Activated CD4-positive, alpha-beta T cell treated with anti-CD3 and anti-CD28 coated beads, Interleukin-2, amount 10 ng/mL, durations not matched to agents 7 days and 5 days (primary cell): ENCODE data around the gene PNPLA2. TPM values are rescaled to one million over a fixed set of nuclear protein-coding genes. Genes with fewer than 3 reads are reported as not detected.

Experiments
- CTCF ChIA-PET: fragments of 350-600 bp; sonication (Branson Sonifier 250); formaldehyde crosslinking; loops from one replicate; lab custom pipeline; 2021; ENCODE audit warnings: antibody characterized with exemption; lab: Charles Lee
- POLR2A ChIA-PET: fragments of 350-600 bp; sonication (Branson Sonifier 250); formaldehyde crosslinking; loops from one replicate; lab custom pipeline; 2021; ENCODE audit warnings: antibody characterized with exemption; lab: Charles Lee
- DNase-seq: peaks from one replicate; pipeline ENCODE4 v3.0.0-alpha.2; 2020
- H3K27ac Mint-ChIP-seq: one replicate; pipeline ENCODE4 v1.8.0; 2021; ENCODE audit warnings: mild to moderate bottlenecking, moderate library complexity, mixed read lengths
- H3K27me3 Mint-ChIP-seq: one replicate; pipeline ENCODE4 v1.8.0; 2021; ENCODE audit warnings: mixed read lengths
- H3K36me3 Mint-ChIP-seq: one replicate; pipeline ENCODE4 v1.8.0; 2021; ENCODE audit warnings: low read depth, mixed read lengths
- H3K4me1 Mint-ChIP-seq: one replicate; pipeline ENCODE4 v1.8.0; 2021; ENCODE audit warnings: mixed read lengths
- H3K4me3 Mint-ChIP-seq: one replicate; pipeline ENCODE4 v1.8.0; 2021; ENCODE audit warnings: mild to moderate bottlenecking, moderate library complexity, mixed read lengths
- H3K9me3 Mint-ChIP-seq: one replicate; pipeline ENCODE4 v1.8.0; 2021; ENCODE audit warnings: mixed read lengths
- total RNA-seq, 2 experiments: library from RNA; stranded (reverse); gene quantifications; one replicate each; pipeline ENCODE4 v1.2.3, GENCODE V29; 2021

Gene PNPLA2
- total RNA-seq, 2 experiments from 2014 or later, result 68.9 to 71.9 TPM

DNA sequence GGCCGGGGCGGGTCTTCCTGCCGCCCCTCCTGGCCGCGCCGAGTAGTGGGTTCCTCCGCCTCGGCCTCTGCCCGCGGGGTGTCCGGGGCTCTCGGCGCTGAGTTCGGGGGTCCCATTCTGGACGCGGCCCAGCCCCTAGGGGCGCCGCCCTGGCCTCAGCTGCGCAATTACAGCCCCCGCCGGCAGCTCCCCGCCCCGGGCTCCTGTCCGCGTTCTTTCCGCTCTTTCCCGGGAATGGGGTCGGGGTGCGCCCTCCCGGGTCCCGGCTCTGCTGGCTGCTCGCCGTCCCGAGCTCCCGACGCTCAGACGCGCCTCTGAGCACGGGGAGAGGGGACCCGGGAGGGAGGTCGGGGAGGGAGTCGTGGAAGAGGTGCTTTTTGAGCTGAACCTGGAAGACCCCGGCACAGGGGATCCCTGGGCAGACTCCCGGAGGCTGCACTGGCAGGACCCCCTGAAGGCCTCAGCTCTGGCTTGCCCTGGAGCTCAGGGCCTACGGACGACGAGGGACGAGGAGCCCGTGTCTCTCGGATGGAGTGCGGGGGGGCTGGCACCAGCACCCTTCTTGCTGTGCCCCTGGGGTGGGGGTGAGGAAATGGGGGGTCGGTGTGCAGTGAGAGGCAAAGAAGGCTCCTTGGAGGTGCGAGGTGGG lies 24.5 kb downstream of the PNPLA2 start:
- DNase-seq, result no peak
- Mint-ChIP-seq H3K4me1 (peaks cover 29% of the 10 kb centered on the region), H3K36me3 (peaks cover 5% of the 10 kb centered on the region)

DNA sequence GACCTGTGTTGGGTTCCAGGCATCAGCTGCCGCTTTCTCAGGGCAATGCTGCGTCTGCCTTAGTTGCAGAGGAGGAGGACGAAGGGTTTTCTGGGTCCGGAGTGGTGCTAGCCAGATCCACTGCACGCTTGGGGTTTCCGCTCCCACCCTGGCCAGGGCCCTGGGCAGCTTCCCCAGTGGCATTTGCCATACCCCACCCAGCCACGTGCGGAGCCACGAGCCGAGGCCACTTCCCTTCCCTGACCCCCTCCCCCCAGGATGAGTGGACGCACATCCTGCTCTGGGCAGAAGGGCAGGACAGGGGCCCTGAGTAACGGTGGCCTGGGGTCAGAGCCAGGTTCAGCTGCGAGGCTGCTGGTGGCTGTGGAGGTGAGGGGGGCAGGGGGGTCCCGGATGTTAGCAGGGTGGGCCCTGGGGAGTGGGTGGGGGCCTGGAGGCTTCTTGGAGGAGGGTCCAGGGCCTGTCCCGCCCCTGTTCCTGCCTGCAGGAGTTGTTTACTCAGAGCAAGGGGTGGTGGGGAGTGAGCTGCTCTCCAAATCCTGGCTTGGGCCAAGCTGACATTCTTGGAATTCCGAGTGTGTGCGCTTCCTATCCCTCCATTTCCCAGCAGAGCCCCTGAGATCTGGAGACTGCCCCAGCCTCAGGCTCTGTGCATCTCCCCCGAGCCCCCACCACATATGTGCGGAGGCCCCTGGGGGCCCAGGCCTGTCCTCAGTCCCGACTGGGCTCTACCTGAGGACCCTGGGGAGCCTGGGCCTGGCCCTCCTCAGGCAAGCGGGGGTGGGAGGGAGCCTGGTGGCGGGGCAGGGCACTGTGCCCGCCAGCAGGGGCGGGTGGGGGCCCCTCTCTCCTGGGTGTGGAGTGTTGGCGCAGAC lies 25.3 kb downstream of the PNPLA2 start:
- H3K4me1 Mint-ChIP-seq, result peaks cover 34% of the 10 kb centered on the region
- H3K36me3 Mint-ChIP-seq, result peaks cover 3% of the 10 kb centered on the region
- CTCF ChIA-PET, result interaction anchor here (0.8 to 1.4 kb wide), 3 partner anchors 11 to 68 kb away, joined by 3 to 4 read pairs (median 3); partner anchors contain the start of genes CD151 and CRACR2B
- H3K4me3 Mint-ChIP-seq, result peak overlapping the region; percentile 70
- H3K27me3 Mint-ChIP-seq, result peaks cover 2% of the 10 kb centered on the region
- POLR2A ChIA-PET, result no interaction called here
- DNase-seq, result no peak
- H3K27ac Mint-ChIP-seq, result peak overlapping the region; percentile 42
- no peaks in the 10 kb centered on the region for H3K9me3 Mint-ChIP-seq

More for the DNA sequence above, 24.5 kb downstream of the PNPLA2 start:
- H3K4me3 Mint-ChIP-seq, result peak overlapping the region; percentile 70
- peak overlapping the region; percentile 42 for H3K27ac Mint-ChIP-seq
- ChIA-PET POLR2A (no interaction called here), CTCF (interaction anchor here (0.7 to 1.8 kb wide), 6 partner anchors 10 to 69 kb away, joined by 3 to 4 read pairs (median 3); partner anchors contain the start of genes CD151 and CRACR2B)
- H3K9me3 Mint-ChIP-seq, result no peaks in the 10 kb centered on the region
- H3K27me3 Mint-ChIP-seq, result peaks cover 2% of the 10 kb centered on the region

- no peak overlapping the region for H3K4me3 Mint-ChIP-seq
- POLR2A ChIA-PET, result no interaction called here
- H3K27ac Mint-ChIP-seq, result no peak overlapping the region
- peaks cover 2% of the 10 kb centered on the region for H3K27me3 Mint-ChIP-seq
- no peaks in the 10 kb centered on the region for H3K9me3 Mint-ChIP-seq
- CTCF ChIA-PET, result interaction anchor here (0.6 kb wide), 1 partner anchor 730 kb away, joined by 3 read pairs; no protein-coding TSS in a partner anchor
- DNase-seq, result no peak
- H3K4me1 Mint-ChIP-seq, result peaks cover 33% of the 10 kb centered on the region
- H3K36me3 Mint-ChIP-seq, result peaks cover 3% of the 10 kb centered on the region
Measured at GRCh38 chr11:844693-845644, 26.3 kb downstream of the PNPLA2 start.

GRCh38 chr11:845872-846495 lies 27.3 kb downstream of the PNPLA2 start:
- H3K36me3 Mint-ChIP-seq, result no peaks in the 10 kb centered on the region
- ChIA-PET POLR2A (no interaction called here), CTCF (interaction anchor here (1.0 to 3.4 kb wide), 3 partner anchors 12 to 79 kb away, joined by 3 to 19 read pairs (median 3); partner anchors contain the start of gene CD151)
- H3K4me3 Mint-ChIP-seq, result no peak overlapping the region
- no peak overlapping the region for H3K27ac Mint-ChIP-seq
- H3K27me3 Mint-ChIP-seq, result peaks cover 2% of the 10 kb centered on the region
- H3K9me3 Mint-ChIP-seq, result no peaks in the 10 kb centered on the region
- DNase-seq, result no peak
- H3K4me1 Mint-ChIP-seq, result peaks cover 23% of the 10 kb centered on the region

- DNase-seq, result no peak
- ChIA-PET POLR2A (no interaction called here), CTCF (interaction anchor here (1.0 to 3.4 kb wide), 3 partner anchors 13 to 78 kb away, joined by 3 to 19 read pairs (median 3); partner anchors contain the start of gene CD151)
- Mint-ChIP-seq H3K27ac (no peak overlapping the region), H3K36me3 (no peaks in the 10 kb centered on the region), H3K9me3 (no peaks in the 10 kb centered on the region), H3K4me3 (no peak overlapping the region), H3K27me3 (peaks cover 2% of the 10 kb centered on the region), H3K4me1 (peaks cover 18% of the 10 kb centered on the region)
Measured at GRCh38 chr11:846496-847098, 27.9 kb downstream of the PNPLA2 start.

DNA sequence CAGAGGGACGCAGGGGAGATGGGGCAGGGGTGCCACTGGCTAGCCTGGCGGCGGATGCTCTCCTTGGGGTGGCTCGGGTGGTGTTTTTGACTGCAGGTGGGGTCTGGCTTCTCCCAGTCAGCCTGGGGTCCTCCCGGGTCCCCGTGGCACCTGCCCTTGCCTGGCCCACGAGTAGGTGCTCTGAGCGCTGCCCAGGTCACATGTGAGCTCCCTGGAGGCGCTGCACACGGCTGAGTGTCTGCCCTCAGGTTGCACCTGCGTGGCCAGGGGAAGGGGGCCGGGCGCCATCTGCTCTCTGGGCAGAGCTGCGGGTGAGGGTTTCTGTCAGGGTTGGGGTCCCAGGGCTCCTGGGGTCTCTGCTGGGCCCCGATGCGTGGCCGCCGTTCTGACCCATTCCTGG lies 29.2 kb downstream of the PNPLA2 start:
- peaks cover 2% of the 10 kb centered on the region for H3K27me3 Mint-ChIP-seq
- H3K27ac Mint-ChIP-seq, result no peak overlapping the region
- no peaks in the 10 kb centered on the region for H3K9me3 Mint-ChIP-seq
- H3K4me3 Mint-ChIP-seq, result no peak overlapping the region
- CTCF ChIA-PET, result interaction anchor here (1.0 to 3.4 kb wide), 6 partner anchors 9 to 205 kb away, joined by 3 to 19 read pairs (median 5); partner anchors contain the start of gene CD151
- POLR2A ChIA-PET, result no interaction called here
- DNase-seq, result no peak
- no peaks in the 10 kb centered on the region for H3K36me3 Mint-ChIP-seq
- peaks cover 18% of the 10 kb centered on the region for H3K4me1 Mint-ChIP-seq

DNA sequence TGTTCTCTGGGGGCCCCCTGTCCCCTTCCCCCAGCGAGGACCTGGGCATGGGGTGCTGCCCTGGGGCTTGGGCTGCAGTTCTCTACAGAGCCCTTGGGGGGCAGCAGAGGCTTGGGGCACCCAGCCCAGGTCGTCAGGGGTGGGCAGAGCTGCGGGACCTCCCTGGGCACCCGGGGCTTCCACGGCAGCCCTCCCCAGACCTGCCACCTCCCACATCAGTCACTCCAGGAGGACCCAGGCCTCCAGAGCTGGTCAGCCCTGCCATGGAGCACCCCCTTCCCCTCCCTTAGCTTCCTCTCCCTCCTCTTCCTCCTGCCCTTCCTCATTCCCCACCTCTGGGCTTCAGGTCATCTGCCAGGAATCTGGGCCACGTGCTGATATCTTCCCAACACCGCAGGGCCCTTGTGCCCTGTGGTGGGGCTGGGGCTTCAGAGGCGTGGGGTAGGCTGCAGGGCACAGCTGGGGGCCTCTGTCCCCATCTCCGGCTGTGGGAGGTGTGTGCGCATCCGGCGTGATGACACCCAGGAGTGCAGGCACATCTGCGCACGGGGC lies 29.7 kb downstream of the PNPLA2 start:
- POLR2A ChIA-PET, result no interaction called here
- Mint-ChIP-seq H3K9me3 (no peaks in the 10 kb centered on the region), H3K27ac (no peak overlapping the region), H3K27me3 (peaks cover under 1% of the 10 kb centered on the region), H3K4me3 (peak overlapping the region; percentile 41), H3K4me1 (peaks cover 16% of the 10 kb centered on the region), H3K36me3 (no peaks in the 10 kb centered on the region)
- peak; percentile 70 for DNase-seq
- CTCF ChIA-PET, result interaction anchor here (0.7 to 3.4 kb wide), 10 partner anchors 10 to 205 kb away, joined by 3 to 19 read pairs (median 4); partner anchors contain the start of gene CD151

DNA sequence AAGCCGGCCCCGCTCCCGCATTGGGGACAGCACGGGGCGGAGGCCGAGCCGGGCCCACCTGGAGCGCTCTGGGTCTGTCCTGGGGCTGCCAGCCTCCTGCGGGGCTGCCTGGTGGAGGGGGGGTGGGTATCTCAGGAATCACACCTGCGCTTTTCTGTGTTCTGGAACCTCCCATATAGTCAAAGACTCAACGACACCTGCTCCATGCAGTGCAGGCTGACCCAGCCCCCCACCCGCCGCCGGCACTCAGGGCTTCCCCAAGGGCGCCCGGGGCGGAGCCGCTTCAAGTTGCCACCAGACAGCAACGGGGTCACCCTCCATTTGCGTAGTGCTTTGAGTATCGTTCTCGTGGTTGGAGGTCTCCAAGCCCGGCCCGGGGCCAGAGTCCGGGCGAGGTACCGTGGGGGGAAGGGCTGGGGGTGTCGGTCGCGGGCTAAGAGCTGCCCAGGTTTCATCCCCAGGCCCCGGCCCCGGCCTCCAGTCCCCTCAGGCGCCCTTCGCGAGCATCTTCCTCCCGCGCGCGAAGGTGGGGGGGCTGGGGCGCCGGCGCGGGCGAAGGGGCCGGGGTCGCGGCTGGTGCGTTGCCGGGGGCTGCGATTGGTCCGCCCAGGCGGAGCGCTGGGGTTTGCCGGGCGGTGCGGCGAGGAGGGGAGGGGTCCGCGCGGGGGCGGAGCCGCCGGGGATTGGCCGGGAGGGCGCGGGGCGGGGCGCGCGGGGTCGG lies 30.6 kb downstream of the PNPLA2 start:
- POLR2A ChIA-PET, result no interaction called here
- DNase-seq, result peak; percentile 48
- Mint-ChIP-seq H3K4me3 (peak overlapping the region; percentile 74), H3K27me3 (no peaks in the 10 kb centered on the region), H3K9me3 (no peaks in the 10 kb centered on the region), H3K36me3 (no peaks in the 10 kb centered on the region), H3K4me1 (peaks cover 11% of the 10 kb centered on the region), H3K27ac (no peak overlapping the region)
- CTCF ChIA-PET, result interaction anchor here (0.7 to 3.4 kb wide), 7 partner anchors 9 to 202 kb away, joined by 3 to 19 read pairs (median 4); partner anchors contain the start of gene CD151

- DNase-seq, result no peak
- Mint-ChIP-seq H3K4me1 (peaks cover 5% of the 10 kb centered on the region), H3K27me3 (no peaks in the 10 kb centered on the region), H3K4me3 (peak overlapping the region; percentile 53), H3K36me3 (no peaks in the 10 kb centered on the region), H3K9me3 (no peaks in the 10 kb centered on the region), H3K27ac (no peak overlapping the region)
- ChIA-PET CTCF (interaction anchor here (0.8 kb wide), 1 partner anchor 200 kb away, joined by 3 read pairs; no protein-coding TSS in a partner anchor), POLR2A (no interaction called here)
Measured at GRCh38 chr11:849951-850774, 31.4 kb downstream of the PNPLA2 start.
